ENCODE data around the gene RUNX1.

The RUNX1 gene

DNA sequence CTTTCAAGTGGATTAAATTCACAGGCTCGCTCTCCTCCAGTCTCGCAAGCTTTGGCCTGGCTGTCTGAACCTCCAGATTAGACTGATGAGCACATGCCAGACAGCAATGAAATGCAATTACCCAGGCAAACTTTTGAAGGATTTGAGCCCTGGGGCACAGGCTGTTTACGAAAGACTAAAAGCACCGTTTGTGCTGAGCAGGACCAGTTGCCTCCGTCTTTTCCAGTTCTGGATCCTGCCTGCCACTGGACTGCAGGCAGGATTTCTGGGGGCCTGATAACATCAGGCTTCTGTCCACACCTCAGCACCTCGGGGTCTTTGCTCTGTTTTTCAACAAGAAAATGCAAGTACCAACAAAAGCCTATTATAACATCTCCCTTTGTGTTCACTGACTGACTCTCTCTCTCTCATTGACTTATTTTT, 234.6 kb downstream of the RUNX1 start:
- TF ChIP-seq, protein P1, sequence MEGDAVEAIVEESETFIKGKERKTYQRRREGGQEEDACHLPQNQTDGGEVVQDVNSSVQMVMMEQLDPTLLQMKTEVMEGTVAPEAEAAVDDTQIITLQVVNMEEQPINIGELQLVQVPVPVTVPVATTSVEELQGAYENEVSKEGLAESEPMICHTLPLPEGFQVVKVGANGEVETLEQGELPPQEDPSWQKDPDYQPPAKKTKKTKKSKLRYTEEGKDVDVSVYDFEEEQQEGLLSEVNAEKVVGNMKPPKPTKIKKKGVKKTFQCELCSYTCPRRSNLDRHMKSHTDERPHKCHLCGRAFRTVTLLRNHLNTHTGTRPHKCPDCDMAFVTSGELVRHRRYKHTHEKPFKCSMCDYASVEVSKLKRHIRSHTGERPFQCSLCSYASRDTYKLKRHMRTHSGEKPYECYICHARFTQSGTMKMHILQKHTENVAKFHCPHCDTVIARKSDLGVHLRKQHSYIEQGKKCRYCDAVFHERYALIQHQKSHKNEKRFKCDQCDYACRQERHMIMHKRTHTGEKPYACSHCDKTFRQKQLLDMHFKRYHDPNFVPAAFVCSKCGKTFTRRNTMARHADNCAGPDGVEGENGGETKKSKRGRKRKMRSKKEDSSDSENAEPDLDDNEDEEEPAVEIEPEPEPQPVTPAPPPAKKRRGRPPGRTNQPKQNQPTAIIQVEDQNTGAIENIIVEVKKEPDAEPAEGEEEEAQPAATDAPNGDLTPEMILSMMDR (IDR thresholded peaks at IDR 0.05) = no peak

DNA sequence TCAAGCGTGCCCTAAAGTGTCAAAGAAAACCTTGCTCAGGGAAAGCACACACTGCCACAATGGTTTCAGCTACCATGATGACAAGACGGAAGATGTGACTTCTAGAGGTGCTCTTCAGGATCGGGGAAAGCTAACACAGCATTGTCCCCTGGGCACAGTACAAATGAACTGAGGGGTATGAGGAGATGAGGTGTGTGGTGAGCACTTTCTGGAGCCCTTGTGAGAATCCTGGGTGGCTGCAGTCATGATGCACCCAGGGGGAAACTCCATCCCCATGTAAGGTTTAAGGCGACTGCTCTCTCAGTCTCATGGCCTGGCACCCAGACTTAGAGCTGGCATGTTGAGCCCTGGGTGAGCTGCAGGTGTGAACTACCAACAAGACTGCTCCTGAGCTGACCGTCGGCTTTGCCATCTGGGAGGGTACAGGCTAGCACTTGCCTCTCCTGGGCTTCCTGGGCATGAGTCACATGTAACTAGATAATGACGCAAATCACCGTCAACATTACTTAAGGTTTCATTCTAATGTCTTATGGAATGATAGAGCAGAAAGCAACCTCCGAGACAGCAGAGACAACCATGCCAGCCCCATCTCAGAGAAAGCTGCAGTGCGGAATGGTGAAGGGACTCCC, 235.7 kb downstream of the RUNX1 start:
- TF ChIP-seq, protein P1 (IDR thresholded peaks at IDR 0.05) = no peak

DNA sequence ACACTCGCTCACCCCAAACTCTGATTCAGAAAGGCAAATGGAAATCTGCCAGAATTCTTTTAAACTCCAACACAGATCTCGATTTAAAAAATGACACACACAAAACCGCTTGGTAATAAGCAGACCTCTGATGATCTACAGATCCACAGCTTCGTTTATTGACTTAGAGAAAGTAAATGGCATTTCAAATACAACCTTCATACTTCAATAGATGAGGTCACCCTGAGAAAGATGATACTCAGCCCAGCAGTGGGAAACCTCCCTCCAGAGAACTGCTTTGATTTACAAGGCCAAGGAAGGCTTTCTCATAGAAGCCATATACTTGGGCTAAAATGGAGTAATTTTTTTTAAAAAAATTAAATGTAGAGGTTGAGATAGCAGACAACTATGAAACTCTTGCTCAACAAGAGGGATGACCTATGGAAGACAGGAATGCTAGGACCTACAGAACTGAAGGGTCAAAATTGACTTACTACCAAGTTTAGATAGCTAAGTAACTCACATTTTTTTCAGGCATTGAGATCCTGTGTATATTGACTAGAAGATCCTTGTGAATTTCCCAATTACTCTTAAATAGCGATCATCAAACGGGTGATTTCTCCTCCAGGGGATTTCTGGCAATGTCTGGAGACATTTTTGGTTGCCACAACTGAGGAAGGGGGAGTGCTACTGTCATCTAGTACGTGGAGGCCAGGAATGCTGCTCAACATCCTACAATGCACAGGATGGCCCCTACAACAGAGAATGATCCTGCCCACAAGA, 236.4 kb downstream of the RUNX1 start:
- TF ChIP-seq, protein P1 (IDR thresholded peaks at IDR 0.05) = no peak

DNA sequence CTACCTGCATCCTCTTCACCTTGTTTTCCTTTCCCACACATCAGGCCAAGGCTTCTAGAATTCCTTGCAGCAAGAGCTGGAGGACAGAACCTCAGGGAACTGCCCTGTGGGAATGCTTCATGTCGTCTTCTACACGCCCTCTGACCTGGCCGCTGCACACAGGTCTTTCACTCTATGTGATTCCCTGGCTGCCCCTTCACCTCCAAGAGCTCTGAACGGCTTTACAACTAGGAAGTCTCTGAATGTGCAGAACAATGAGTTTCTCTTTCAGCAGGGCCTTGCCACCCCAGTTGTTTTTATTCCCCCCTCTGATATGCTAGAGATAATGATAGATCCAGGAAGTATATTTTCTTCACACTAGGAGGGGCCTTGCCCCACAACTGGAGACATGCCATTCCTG, 237.7 kb downstream of the RUNX1 start:
- TF ChIP-seq, protein P1 (IDR thresholded peaks at IDR 0.05) = no peak

DNA sequence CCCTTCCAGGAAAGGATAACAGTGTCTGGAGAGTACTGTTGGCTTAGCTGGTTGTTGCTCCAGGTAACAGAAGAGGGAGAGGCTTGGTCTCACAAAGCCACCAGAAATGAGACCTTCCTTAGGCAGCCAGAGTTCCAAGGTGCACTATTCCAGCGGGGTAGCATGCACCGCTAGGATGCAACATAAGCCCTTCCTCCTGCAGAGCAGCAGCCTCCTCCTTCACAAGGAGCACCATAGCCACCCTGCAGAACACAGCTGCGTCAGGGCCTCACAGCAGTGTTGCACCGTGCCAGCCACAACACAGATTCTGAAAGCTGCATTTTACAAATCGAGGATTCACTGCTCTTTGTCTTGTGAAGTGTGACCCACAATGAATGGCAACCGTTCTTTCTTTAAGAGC, 238.3 kb downstream of the RUNX1 start:
- TF ChIP-seq, protein P1 (IDR thresholded peaks at IDR 0.05) = no peak

DNA sequence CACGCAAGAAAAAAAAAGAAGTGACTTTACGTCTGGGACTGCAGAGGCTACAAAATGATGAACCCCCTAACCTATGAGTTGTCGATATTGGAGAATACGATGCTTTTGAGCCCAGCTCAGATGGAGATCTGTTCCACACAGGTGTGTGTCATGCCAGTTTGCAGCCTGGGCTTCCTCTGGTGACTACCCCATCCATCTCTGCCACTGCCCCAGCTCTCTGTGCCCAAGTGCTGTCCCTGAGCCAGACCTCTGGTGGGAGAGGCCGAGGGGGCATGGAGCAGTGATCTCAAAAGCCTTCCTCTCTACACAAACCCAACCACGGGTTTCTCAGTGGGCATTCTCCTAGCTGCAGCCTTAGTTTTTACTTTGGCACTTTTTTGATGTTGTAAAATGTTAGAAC, 239.3 kb downstream of the RUNX1 start:
- TF ChIP-seq, protein P1 (IDR thresholded peaks at IDR 0.05) = no peak

DNA sequence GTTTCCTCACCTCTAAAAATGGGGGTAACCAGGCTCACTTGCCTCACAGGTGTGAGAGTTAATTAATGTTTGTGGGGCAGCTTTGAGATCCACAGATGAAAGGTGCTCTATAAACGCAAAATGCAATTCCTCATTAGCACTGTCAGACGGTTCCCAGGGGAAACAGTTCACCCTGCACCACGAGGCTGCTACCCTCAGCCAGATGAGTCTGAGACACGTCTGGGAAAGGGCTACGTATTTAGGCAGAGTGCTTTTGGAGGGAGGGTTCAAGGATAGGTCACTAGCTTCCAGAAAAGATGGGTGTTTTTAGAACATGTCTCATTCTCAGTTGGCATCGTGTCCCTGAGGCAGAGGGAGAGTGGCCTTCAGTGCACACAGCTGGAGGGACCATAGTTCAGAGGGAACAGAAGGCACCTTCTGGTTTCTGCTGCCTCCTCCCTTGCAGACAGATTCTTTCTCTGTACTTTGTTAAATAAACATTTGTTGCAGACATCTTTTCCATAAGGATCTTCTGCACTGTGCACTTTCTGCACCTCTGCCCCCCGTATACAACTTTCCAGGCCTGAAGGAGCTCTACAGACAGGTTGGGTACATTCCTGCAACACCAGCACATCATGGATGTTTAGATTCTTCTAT, 240.4 kb downstream of the RUNX1 start:
- TF ChIP-seq, protein P1 (IDR thresholded peaks at IDR 0.05) = no peak

Data from LNCAP (cell line).